GM19438 (cell line): ENCODE data around the gene ZSCAN29.

Source experiments
- ATAC-seq: cut with Tn5 transposase; IDR thresholded peaks from one replicate; pipeline ENCODE4 v1.9.1; 2021; ENCODE audit warnings: low read depth; ENCODE audit not compliant: unreplicated experiment

The ZSCAN29 gene

DNA sequence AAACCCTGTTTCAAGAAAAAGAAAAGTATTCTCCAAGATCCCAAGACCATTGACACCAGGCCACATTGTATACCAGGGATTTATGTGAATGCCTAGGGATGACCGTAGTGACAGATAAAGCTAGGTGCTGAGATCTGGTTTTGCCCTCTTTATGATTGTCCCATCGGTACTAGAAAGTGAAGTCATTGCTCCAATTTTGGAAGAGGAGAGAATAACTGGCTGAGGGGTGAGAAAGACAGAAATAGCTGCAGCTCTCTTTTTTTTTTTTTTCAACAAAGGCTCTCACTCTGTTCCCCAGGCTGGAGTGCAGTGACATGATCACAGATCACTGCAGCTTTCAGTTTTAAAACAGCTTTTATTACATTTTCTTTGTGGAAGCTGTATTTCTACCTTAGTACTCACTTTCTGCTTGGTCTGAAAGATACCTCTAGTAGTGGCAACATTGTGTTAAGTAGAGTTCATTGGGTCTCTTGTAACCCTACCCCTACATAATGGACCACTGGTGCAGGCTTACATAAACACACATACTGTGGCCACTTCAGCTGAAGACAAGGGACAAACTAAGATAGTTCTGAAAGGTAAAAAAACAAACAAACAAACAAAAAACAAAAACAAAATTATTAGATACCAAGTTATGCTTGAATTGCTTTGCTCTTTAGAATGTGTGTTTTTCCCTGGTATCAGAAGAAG is 18.0 kb downstream of the ZSCAN29 start:
- ATAC-seq, result no peak

DNA sequence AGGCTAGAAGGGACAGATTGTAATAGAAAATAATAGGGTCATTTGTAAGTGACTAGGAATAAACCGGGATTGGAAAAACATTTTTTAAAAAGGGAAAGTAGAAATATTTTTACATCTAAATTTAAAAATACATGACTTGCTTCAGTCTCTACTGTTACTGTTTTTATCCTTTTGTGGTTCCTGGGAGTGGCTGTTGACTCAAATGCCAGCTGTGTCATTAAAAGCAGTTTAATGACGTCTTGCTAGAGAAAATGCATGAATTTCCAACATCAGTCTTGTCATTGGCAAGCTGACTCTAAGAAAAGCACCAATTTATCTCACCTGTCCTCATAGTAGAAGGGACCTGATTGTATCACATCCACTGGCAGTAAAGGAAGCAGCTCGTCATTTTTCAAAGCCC is 23.7 kb downstream of the ZSCAN29 start:
- no peak for ATAC-seq

DNA sequence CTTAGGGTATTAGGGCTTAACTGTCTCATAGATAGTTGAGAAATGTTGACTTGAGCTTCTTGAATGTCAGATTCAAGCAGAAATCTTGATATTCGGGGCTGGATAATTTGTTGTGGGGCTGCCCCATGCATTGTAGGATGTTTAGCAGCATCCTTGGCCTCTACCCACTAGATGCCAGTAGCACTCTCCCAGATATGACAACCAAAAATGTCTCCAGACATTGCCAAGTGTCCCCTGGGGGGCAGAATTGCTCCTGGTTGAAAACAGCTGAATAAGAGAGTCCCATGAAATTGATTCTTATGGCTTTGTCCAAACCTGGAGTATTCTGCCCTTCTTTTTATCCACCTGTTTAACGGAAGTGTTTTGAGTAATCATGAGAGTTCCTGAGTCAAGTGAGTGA is 24.5 kb downstream of the ZSCAN29 start:
- no peak for ATAC-seq

DNA sequence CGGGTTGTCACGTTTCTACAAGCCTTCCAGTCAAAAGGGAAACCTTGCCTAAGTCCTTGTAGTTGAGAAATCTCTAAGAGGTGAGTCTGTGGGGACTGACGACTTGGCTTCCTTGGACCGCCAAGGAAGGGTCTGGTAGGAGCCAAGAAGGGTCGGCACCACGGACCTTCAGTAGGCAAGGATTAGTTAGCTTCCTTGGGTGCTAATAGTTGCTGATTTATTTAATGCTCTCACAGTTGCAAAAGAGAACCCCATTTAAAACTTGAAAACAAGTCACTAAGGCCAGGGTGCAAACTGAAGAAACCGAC is 40.1 kb downstream of the ZSCAN29 start:
- peak; percentile 22 for ATAC-seq

DNA sequence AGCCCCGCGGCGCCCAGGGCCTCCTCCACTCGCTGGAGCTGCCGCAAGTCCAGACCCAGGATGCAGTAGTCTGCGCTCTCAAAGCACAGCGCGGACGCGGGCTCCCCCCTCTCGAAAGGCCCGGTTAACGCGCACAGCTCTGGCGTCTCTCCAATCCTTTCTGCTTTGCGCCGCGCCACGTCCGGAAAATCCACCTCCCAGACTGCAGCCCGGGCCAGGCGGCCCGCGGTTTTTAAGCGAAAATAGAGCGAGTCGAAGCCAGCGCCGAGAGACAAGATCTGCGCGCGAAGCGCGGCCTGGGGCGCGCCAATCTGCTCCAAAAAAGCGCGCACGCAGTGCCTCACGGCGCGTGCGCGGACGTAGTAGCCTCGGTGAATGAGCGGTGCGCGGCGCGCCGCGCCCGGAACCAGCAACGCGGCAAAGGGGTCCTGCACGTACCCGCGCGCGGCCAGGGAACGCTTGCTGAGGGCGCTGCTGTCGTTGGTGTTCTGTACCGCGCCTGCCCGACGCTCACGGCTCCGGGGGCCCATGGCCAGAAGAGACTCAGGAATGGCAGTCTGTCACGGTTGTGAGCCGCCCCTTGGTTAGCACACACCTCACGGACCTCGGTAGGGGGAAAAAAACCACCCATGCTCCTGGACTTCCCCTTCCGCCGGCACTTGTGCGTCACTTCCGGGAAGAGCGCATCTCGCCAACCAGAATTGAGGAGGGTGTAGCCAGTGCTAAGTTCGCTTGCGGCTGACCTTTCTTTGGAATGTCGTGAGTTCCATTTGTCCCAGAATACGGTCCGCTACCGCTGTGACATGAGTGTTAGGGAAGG is 40.7 kb downstream of the ZSCAN29 start, which contains the start of gene LCMT2:
Gene LCMT2, minus strand, starts transcription at position 614 of the 820 bp plus-strand sequence. Its CDS starts 84 bp downstream, at position 530.
- ATAC-seq, result peak; percentile 96

DNA sequence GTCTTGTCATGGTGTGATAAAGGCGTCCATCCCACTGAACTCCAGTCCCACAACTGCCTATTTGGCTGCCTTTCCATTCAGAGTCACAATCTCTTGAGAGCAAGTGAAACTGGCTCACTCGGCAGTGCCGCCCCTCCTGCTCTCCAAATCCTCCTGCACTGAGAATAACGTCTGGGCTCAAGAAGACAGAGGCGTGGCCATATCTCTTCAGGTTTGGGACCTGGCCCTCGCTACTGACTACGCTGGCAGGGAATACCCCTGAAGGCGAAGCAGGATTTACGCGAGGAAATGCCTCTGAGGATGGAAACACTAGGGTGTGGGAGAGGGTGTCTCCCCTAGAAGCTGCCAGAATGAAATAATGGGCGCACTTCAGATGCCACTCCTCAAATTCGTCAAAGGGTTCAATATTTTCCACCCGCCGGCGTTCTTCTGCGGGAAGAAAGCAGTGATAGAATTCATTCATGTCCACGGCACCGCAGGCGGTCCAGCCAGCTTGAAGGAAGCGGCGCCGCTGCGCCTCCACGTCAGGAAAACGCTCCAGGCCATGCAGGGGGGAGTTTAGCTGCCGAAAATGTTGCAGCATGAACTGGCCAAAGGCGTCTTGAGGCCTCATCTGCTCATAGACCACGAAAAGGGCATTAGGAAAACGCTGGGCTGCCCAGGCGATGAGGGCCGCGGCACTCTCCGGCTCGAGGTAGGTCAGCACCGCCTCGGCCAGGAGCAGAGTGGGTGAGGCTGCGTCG is 41.5 kb downstream of the ZSCAN29 start:
- ATAC-seq, result no peak

DNA sequence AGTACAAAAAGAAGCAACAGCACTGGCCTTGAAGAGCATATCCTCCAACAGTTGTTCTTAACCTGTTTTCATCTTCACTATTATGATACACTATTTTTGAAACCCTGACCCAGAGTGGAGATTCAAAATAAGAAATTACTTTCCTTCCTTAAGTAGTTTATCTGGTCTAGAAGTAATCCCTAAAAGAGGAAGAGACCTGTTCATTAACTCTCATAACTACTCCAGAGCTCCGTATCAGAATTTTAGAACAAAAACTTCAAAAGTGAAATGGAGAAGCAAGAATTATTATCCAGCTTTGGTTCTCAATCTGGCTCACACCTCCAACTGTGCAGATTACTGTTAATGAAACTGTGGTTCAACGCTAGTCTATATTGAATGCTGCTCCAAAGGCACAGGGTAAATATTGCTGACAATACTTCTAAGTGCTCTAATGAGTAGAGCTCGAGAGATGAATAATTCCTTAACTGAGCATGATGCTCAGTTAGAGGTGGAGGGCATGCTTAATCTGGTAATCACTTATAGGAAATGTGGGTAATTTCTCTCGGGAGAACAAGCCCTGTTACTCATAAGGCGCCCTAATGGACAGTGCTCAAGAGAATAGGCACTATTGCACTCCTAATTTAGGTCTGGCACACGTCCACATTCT is 45.7 kb downstream of the ZSCAN29 start:
- no peak for ATAC-seq

DNA sequence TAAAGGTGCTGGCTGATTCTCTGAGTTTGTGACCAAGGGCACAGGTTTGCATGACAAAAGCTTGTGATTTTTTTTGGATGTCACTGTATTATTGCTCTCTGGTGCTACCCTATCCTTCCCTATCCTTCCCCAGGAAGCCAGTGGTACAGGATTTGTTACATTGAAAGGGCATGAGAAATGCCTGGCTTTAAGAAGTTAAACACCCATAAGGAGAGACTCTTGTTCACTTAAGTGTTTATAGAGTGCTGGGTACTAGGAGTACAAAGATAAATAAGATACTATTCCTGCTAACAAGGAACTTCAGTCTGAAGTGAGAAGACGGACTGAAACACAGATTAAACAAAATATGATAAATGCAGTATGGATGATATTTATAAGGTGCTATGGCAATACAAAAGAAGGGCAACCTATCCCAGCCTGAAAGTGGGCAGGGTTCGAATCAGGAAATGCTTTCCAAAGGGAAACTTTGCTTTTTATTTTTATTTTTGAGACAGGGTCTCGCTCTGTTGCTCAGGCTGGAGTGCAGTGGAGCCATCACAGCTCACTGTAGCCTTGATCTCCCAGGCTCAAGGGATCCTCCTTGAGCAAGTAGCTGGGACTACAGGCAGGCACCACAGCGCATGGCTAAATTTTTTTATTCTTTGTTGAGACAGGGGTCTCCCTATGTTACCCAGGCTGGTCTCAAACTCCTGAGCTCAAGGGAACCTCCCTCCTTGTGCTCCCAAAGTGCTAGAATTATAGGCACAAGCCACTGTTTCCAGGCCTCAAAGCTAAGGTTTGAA is 51.7 kb downstream of the ZSCAN29 start:
- ATAC-seq, result no peak

DNA sequence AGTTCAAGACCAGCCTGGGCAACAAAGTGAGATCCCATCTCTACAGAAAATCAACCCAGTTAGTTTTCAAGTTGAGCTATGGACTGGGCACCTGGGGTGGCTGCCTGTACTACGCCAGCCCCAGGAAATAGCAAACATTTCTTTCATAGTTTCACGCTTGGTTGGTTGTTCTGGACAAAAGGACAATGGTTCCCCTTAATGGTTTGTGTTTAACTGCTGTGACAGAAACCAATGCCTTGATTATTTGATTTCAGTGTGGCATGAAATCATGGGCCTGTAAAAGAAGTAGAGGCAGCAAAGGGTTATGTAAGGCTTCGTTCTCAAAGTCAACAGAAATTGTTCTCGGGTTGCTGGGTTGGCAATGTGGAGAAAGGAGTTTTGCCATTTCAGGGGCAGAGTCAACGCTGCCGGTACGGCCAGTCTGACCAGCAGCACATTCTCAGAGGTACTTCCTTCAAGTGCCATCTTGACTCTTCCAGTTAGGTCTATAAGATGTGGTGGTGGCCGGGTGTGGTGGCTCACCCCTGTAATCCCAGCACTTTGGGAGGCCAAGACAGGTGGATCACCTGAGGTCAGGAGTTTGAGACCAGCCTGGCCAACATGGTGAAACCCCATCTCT is 53.2 kb downstream of the ZSCAN29 start:
- ATAC-seq, result no peak

DNA sequence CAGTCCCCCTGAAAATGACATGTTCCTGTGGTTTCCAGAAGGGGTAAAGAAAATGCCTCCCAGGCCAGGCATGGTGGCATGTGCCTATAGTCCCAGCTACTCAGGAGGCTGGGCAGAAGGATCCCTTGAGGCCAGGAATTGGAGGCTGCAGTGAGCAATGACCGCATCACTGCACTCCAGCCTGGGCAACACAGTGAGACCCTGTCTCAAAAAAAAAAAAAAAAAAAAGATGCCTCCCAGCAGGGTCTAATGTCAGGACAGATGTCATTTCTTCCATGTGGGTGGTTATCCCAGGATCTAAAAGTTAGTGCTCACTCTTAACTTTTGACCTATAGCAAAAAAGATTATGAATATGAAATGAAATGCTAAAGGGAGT is 53.9 kb downstream of the ZSCAN29 start:
- no peak for ATAC-seq

DNA sequence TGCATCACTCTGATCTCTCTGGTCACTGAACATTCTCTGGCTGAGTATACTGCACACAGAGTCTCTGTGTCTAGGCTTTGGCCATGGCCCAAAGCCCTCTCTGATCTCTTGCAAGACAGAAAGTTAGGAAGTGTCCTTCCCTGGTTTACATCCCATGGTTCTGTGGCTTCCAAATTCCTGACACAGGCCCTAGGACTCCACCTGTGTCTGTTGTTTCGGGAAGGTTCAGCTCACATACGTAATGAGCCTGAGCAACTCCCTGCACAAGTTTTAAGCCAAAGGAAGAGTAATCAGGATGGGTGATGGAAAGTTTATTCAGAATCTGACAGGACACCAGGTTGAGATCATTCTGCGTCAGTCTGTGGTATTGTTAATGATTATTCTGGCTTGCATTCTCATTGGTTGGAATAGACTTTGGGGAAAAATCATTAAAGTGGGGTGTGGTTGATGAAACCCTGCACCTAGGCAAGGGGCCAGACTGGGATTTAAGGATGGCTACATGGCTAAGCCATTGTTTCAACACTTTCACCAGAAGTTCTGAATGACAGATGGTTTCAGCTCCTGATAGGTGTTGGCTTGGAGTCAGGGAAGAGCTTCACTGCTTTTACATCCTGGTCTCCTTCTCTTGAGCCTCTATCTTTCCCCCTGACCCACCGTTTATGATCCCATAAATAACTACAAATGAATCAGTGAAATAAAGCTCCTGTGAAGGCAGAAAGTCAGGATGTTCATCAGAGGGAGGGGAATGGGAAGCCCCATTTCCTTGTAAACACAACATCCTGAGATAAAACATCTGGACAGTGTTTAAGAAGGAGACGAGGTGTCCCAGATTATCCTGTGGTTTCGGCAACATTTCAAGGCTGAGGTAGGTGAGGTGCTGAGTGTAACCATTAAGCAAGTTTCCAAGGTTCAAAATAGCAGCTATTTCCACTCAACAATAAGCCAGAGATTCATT is 54.5 kb downstream of the ZSCAN29 start:
- ATAC-seq, result no peak

DNA sequence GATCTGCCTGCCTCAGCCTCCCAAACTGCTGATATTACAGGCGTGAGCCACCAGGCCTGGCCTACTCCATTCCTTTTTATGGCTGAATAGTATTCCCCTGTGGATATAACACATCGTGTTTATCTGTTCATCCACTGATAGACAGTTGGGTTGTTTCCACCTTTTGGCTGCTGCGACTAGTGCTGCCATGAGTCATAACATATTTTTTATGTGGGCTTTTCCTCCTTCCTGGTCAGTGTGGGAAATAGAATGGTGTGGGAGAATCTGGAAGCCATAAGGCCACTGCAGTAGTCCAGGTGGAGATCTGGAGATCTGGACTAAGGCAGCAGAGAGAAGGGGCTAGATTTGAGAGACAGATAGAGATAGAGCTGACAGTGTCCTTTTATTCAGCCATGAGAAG is 56.7 kb downstream of the ZSCAN29 start:
- no peak for ATAC-seq

DNA sequence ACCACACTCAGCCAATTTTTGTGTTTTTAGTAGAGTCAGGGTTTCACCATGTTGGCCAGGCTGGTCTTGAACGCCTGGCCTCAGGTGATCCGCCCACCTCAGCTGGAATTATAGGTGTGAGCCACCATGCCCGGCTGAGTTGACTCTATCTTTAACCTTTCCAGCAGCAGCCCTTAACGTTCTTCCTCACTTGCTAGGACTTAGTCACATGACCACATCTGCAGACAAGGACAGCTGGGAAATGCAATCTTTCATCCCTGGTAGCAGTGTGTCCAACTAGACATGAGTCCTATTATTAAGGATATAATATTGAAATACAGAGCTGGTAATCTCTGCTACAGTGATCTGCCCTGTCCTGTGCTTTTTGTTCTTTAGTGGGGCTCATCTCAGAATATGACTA is 58.5 kb downstream of the ZSCAN29 start:
- ATAC-seq, result no peak
